Measurements from ENCODE around the gene EPHA10.

DNA sequence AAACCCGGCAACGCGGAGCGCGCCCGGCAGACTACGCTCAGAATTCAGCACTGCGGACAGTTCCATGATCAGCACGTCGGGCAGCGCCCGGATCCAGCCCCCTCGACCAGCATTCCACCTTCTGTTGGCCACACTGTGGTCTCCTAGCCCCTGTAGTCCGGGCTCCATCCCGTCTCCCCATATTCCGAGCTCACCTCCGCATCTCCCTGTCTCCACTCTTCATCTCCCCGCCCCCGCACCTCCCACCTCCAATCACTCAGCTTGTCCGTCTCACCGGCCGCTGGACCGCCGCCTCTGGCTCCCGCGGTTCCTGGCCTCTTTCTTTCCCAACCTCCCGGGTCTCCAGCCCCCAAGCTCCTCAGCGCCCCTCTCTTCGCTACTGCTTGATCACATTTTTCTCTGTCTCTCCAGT, 500 bp downstream of the EPHA10 start:
- TF ChIP-seq, protein P1, sequence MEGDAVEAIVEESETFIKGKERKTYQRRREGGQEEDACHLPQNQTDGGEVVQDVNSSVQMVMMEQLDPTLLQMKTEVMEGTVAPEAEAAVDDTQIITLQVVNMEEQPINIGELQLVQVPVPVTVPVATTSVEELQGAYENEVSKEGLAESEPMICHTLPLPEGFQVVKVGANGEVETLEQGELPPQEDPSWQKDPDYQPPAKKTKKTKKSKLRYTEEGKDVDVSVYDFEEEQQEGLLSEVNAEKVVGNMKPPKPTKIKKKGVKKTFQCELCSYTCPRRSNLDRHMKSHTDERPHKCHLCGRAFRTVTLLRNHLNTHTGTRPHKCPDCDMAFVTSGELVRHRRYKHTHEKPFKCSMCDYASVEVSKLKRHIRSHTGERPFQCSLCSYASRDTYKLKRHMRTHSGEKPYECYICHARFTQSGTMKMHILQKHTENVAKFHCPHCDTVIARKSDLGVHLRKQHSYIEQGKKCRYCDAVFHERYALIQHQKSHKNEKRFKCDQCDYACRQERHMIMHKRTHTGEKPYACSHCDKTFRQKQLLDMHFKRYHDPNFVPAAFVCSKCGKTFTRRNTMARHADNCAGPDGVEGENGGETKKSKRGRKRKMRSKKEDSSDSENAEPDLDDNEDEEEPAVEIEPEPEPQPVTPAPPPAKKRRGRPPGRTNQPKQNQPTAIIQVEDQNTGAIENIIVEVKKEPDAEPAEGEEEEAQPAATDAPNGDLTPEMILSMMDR (IDR thresholded peaks at IDR 0.05 in 4 of 5, conservative IDR thresholded peaks at IDR 0.05 in 1 of 5), result no peak
- no peak for TF ChIP-seq POLR2A (IDR thresholded peaks at IDR 0.05)
